Caco-2 (cell line): ENCODE measurements around the gene C3. TPM values are rescaled to one million over a fixed set of nuclear protein-coding genes. Genes with fewer than 3 reads are reported as not detected.

ENCODE experiments used
- BruUV-seq: library from RNA; stranded (reverse); fragments of 400-500 nt; replicated peaks from 2 replicates; lab custom pipeline; 2021; lab: Mats Ljungman, UMichigan
- CTCF ChIA-PET: fragments of 300-600 bp; sonication (Branson Sonifier 250); formaldehyde crosslinking; loops from one replicate; lab custom pipeline; 2022; ENCODE audit warnings: antibody characterized with exemption; lab: Charles Lee
- POLR2A ChIA-PET: fragments of 300-600 bp; sonication (Branson Sonifier 250); formaldehyde crosslinking; loops from one replicate; lab custom pipeline; 2022; ENCODE audit warnings: antibody characterized with exemption; lab: Charles Lee
- DNase-seq, 2 experiments: peaks; one replicate each; pipeline versions ENCODE4 v3.0.0 to v3.0.0-alpha.2; 2020 to 2022
- H3K27me3 ChIP-seq: replicated peaks from 2 replicates; pipeline ENCODE4 v1.6.0; 2011; ENCODE audit warnings: low read length; ENCODE audit not compliant: control insufficient read depth, insufficient read depth
- H3K36me3 ChIP-seq: 2 replicates; pipeline ENCODE4 v1.5.1; 2011; ENCODE audit warnings: low read length; ENCODE audit not compliant: control insufficient read depth, insufficient read depth
- H3K4me1 ChIP-seq: fragments of 250-450 bp; sonication (Bioruptor Pico); 2 replicates; pipeline ENCODE4 v1.5.1; 2020; ENCODE audit warnings: mild to moderate bottlenecking
- H3K4me3 ChIP-seq: 2 replicates; pipeline ENCODE4 v1.5.1; 2011; ENCODE audit warnings: low read depth, mild to moderate bottlenecking, control low read depth, low read length
- H3K9me3 ChIP-seq: fragments of 250-450 bp; sonication (Bioruptor Pico); 2 replicates; pipeline ENCODE4 v1.5.1; 2020; ENCODE audit warnings: mild to moderate bottlenecking, moderate library complexity
- H3K27ac Mint-ChIP-seq: one replicate; pipeline ENCODE4 v1.8.0; 2022; ENCODE audit warnings: mixed read lengths; ENCODE audit not compliant: unreplicated experiment
- H3K27me3 Mint-ChIP-seq: one replicate; pipeline ENCODE4 v1.8.0; 2022; ENCODE audit warnings: mixed read lengths; ENCODE audit not compliant: insufficient read depth, unreplicated experiment
- H3K36me3 Mint-ChIP-seq: one replicate; pipeline ENCODE4 v1.8.0; 2022; ENCODE audit warnings: mild to moderate bottlenecking, mixed read lengths; ENCODE audit not compliant: insufficient read depth, unreplicated experiment
- H3K4me1 Mint-ChIP-seq: one replicate; pipeline ENCODE4 v1.8.0; 2022; ENCODE audit warnings: low read depth, mixed read lengths; ENCODE audit not compliant: unreplicated experiment
- H3K4me3 Mint-ChIP-seq: one replicate; pipeline ENCODE4 v1.8.0; 2022; ENCODE audit warnings: mild to moderate bottlenecking, moderate library complexity, mixed read lengths; ENCODE audit not compliant: unreplicated experiment
- H3K9me3 Mint-ChIP-seq: one replicate; pipeline ENCODE4 v1.8.0; 2022; ENCODE audit warnings: mixed read lengths; ENCODE audit not compliant: unreplicated experiment
- intact Hi-C: fragments of 100-400 bp; cut with micrococcal nuclease; formaldehyde crosslinking; loops from one replicate; pipeline ENCODE4 v1.10.0; 2022; ENCODE audit not compliant: unreplicated experiment
- total RNA-seq: library from RNA; stranded (reverse); gene quantifications from 2 replicates; pipeline ENCODE4 v1.2.3, GENCODE V29; 2022
- TF ChIP-seq, protein P1 (sequence below), 2 experiments: fragments of 200-600 bp in 1 of 2; IDR thresholded peaks; 1 replicate in 1 of 2; 2 replicates in 1 of 2; pipeline versions ENCODE4 v1.5.1 to v1.8.0; 2011 to 2022; ENCODE audit warnings: antibody characterized with exemption in 1 of 2, control low read depth in 1 of 2, inconsistent platforms in 1 of 2, low read depth in 1 of 2, low read length in 1 of 2, mild to moderate bottlenecking in 1 of 2, moderate library complexity in 1 of 2; ENCODE audit not compliant: insufficient read depth in 1 of 2, severe bottlenecking in 1 of 2, unreplicated experiment in 1 of 2

C3 gene
- total RNA-seq, 1 experiment from 2014 or later: 21.7 TPM

DNA sequence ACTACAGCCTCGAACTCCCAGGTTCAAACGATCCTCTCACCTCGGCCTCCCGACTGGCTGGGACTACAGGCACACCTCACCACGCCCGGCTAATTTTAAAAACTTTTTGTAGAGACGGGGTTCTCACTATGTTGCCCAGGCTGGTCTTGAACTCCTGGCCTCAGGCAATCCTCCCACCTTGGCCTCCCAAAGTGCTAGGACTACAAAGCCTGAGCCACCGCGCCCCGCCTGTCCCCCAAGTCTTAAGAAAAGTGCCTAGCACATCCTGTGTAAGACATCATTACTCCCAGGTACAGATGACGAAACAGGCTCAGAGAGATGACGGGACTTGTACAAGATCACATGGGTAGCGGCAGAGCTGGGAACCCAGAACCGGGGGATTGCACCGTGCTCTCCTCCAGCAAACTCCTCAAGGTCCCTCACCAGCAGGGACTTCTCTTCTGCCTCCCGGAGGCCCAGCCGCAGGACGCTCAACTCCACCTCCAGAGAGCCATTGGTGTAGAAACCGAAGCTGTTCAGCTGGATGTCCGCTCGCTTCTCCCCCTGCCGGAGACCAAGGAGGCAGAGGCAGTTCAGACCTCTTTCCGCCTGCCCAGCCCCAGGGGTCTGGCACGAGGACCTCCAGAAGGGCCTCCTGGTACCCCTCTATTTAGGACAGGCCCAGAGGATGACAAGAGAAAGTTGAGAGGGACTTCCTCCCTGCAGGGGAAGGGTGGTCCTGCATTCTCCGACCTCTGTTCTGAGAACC is 15.9 kb upstream of the C3 start:
- no peaks in the 10 kb centered on the region for H3K27me3 ChIP-seq
- Mint-ChIP-seq H3K9me3 (no peaks in the 10 kb centered on the region), H3K27ac (peak overlapping the region; percentile 99), H3K27me3 (no peaks in the 10 kb centered on the region), H3K36me3 (peaks cover 51% of the 10 kb centered on the region), H3K4me3 (peak overlapping the region; percentile 78), H3K4me1 (peaks cover 17% of the 10 kb centered on the region)
- BruUV-seq: no TSS peak
- H3K36me3 ChIP-seq: no peaks in the 10 kb centered on the region; the same call in 1 of the 2 replicates
- POLR2A ChIA-PET: interaction anchor here (1.7 kb wide), 1 partner anchor 16 kb away, joined by 4 read pairs; no protein-coding TSS in a partner anchor
- peak; percentile 84 to 88 for DNase-seq
- no peaks in the 10 kb centered on the region for H3K9me3 ChIP-seq
- intact Hi-C loops: loop anchor here (1.0 kb wide), 3 partner anchors 75 to 220 kb away; no protein-coding TSS in a partner anchor
- TF ChIP-seq, protein P1, sequence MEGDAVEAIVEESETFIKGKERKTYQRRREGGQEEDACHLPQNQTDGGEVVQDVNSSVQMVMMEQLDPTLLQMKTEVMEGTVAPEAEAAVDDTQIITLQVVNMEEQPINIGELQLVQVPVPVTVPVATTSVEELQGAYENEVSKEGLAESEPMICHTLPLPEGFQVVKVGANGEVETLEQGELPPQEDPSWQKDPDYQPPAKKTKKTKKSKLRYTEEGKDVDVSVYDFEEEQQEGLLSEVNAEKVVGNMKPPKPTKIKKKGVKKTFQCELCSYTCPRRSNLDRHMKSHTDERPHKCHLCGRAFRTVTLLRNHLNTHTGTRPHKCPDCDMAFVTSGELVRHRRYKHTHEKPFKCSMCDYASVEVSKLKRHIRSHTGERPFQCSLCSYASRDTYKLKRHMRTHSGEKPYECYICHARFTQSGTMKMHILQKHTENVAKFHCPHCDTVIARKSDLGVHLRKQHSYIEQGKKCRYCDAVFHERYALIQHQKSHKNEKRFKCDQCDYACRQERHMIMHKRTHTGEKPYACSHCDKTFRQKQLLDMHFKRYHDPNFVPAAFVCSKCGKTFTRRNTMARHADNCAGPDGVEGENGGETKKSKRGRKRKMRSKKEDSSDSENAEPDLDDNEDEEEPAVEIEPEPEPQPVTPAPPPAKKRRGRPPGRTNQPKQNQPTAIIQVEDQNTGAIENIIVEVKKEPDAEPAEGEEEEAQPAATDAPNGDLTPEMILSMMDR (IDR thresholded peaks at IDR 0.05; ENCODE audit: insufficient read depth in 1 of 2, low read depth in 1 of 2, low read length in 1 of 2, severe bottlenecking in 1 of 2, unreplicated experiment in 1 of 2): peak; percentile 52 to 72
- peaks cover 20% of the 10 kb centered on the region for H3K4me1 ChIP-seq
- peak overlapping the region; percentile 81 for H3K4me3 ChIP-seq
- CTCF ChIA-PET: interaction anchor here (1.1 to 1.7 kb wide), 3 partner anchors 16 to 220 kb away, joined by 6 to 11 read pairs (median 9); no protein-coding TSS in a partner anchor

DNA sequence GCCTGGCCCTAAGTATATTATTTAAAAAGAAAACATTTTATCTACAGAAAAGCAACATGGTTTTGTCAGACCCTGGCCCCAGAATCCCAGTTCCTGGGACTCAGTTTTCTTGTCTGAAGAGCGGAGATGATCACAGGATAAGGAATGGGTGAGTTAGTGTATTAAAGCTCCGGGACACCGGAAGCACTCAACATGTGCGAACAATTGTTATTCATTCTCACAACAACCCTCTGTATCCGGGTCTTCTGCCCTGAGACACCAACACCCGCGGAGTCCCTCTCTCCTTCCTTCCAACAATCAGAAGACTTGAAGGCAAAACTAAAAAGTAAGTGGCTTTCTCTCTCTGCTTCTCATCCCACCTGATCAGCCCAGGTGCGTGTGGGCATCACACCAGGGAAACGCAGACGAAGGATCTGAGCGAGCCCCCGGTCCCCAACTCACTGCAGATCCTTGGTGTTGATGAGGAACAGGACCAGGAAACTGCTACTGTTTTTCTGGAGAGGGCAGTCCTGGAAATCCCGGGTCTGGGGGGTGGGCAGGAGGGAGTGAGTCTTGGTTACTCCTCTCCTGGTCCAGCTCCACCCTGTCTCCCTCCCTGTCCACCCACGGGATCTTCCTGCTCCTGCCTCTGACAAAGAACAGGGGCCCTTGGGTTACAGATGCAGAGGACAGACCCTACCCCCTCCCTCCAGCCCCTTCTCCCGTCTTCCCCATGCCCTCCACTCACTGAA is 14.9 kb upstream of the C3 start:
- no peaks in the 10 kb centered on the region for H3K27me3 Mint-ChIP-seq
- no TSS peak for BruUV-seq
- ChIA-PET POLR2A (interaction anchor here (1.7 kb wide), 1 partner anchor 17 kb away, joined by 4 read pairs; no protein-coding TSS in a partner anchor), CTCF (interaction anchor here (1.5 to 1.7 kb wide), 2 partner anchors 17 to 219 kb away, joined by 6 to 11 read pairs; no protein-coding TSS in a partner anchor)
- H3K4me3 ChIP-seq: peak overlapping the region; percentile 81; the same call in 1 of the 2 replicates
- TF ChIP-seq, protein P1 (IDR thresholded peaks at IDR 0.05; ENCODE audit: insufficient read depth in 1 of 2, low read depth in 1 of 2, low read length in 1 of 2, severe bottlenecking in 1 of 2, unreplicated experiment in 1 of 2): no peak
- peaks cover 17% of the 10 kb centered on the region for H3K4me1 ChIP-seq
- peaks cover 41% of the 10 kb centered on the region for H3K36me3 Mint-ChIP-seq
- peak overlapping the region; percentile 99 for H3K27ac Mint-ChIP-seq
- H3K36me3 ChIP-seq: no peaks in the 10 kb centered on the region; the same call in 1 of the 2 replicates
- H3K27me3 ChIP-seq: no peaks in the 10 kb centered on the region
- DNase-seq: no peak
- no peak overlapping the region for H3K4me3 Mint-ChIP-seq
- no peaks in the 10 kb centered on the region for H3K9me3 ChIP-seq
- H3K9me3 Mint-ChIP-seq: no peaks in the 10 kb centered on the region
- H3K4me1 Mint-ChIP-seq: peaks cover 17% of the 10 kb centered on the region
- intact Hi-C loops: no loop called here

DNA sequence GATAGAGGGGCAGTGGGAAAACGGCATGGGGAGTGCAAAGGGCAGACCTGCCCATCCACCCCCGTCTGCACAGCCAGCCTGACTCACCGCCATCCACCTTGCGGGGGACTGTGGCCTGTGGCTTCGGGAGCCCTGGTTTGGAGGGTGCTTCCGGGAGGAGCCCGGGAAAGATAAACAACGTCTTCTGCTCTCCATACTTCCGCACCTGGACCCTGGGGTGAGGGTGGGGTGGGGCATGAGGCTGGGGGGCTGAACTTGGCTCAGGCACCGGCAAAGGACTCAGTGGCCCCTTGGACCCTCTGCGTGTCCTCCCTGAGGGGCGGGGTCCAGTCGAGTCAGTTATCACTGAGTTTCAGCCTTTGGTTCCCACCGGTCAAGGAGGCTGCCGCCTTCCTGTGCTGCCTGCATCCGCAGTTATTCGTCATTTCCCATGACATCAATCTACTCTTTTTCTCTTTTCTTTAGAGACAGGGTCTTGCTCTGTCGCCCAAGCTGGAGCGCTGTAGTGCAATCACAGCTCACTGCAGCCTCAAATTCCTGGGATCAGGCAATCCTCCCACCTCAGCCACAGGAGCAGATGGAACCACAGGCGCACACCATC is 13.7 kb upstream of the C3 start:
- BruUV-seq: no TSS peak
- Mint-ChIP-seq H3K36me3 (peaks cover 39% of the 10 kb centered on the region), H3K9me3 (no peaks in the 10 kb centered on the region), H3K4me3 (no peak overlapping the region), H3K27ac (no peak overlapping the region), H3K4me1 (peaks cover 17% of the 10 kb centered on the region), H3K27me3 (no peaks in the 10 kb centered on the region)
- CTCF ChIA-PET: no interaction called here
- no peaks in the 10 kb centered on the region for H3K27me3 ChIP-seq
- H3K36me3 ChIP-seq: no peaks in the 10 kb centered on the region; the same call in 1 of the 2 replicates
- peaks cover 16% of the 10 kb centered on the region for H3K4me1 ChIP-seq
- H3K9me3 ChIP-seq: no peaks in the 10 kb centered on the region
- TF ChIP-seq, protein P1 (IDR thresholded peaks at IDR 0.05; ENCODE audit: insufficient read depth in 1 of 2, low read depth in 1 of 2, low read length in 1 of 2, severe bottlenecking in 1 of 2, unreplicated experiment in 1 of 2): no peak
- intact Hi-C loops: no loop called here
- POLR2A ChIA-PET: interaction anchor here (0.6 kb wide), 1 partner anchor 341 kb away, joined by 3 read pairs; the partner anchor contains the start of gene GTF2F1
- no peak overlapping the region for H3K4me3 ChIP-seq
- no peak for DNase-seq
